OCI-LY3 (cell line): Measurements from ENCODE around the gene VCL.
A peak's percentile ranks its signal among the peaks of the same experiment; 100 is the strongest.

Source experiments
- H2AFZ ChIP-seq: fragments of 200-600, 300-600 bp; shearing (Covaris generic); 2 replicates; pipeline ENCODE4 v1.6.0; 2014; ENCODE audit warnings: antibody characterized with exemption, low read depth, low read length
- H3K27ac ChIP-seq: fragments of 200-600, 300-600 bp; sonication (generic); 2 replicates; pipeline ENCODE4 v1.5.1; 2014; ENCODE audit warnings: mild to moderate bottlenecking, low read length, moderate library complexity, mixed read lengths
- H3K27me3 ChIP-seq: fragments of 200-600, 300-600 bp; sonication (generic); 2 replicates; pipeline ENCODE4 v1.6.1; 2014; ENCODE audit warnings: low read depth, low read length, mixed read lengths
- H3K36me3 ChIP-seq: fragments of 200-600, 300-600 bp; sonication (generic); replicated peaks from 2 replicates; pipeline ENCODE3; 2014; ENCODE audit warnings: low read depth, low read length, mixed read lengths
- H3K4me1 ChIP-seq: fragments of 300-600, 200-600 bp; sonication (generic); 2 replicates; pipeline ENCODE4 v1.6.1; 2014; ENCODE audit warnings: low read length, mixed read lengths
- H3K4me2 ChIP-seq: fragments of 200-600, 300-600 bp; sonication (generic); 2 replicates; pipeline ENCODE4 v1.6.1; 2014; ENCODE audit warnings: low read length, mixed read lengths
- H3K4me3 ChIP-seq: fragments of 300-600, 200-600 bp; sonication (generic); 2 replicates; pipeline ENCODE4 v1.5.1; 2014; ENCODE audit warnings: antibody characterized with exemption, mild to moderate bottlenecking, low read length, moderate library complexity
- H3K79me2 ChIP-seq: fragments of 300-600, 200-600 bp; shearing (Covaris generic); 2 replicates; pipeline ENCODE4 v1.6.1; 2014; ENCODE audit warnings: mild to moderate bottlenecking, low read length, mixed read lengths
- H3K9ac ChIP-seq: fragments of 300-600, 200-600 bp; shearing (Covaris generic); 2 replicates; pipeline ENCODE4 v1.6.0; 2014; ENCODE audit warnings: mild to moderate bottlenecking, low read length, moderate library complexity
- H3K9me3 ChIP-seq: fragments of 200-600, 300-600 bp; shearing (Covaris generic); 2 replicates; pipeline ENCODE4 v1.6.1; 2014; ENCODE audit warnings: low read length, mixed read lengths; ENCODE audit not compliant: insufficient read depth
- H4K20me1 ChIP-seq: fragments of 200-600, 300-600 bp; sonication (generic); 2 replicates; pipeline ENCODE4 v1.6.1; 2016; ENCODE audit warnings: low read length, mixed read lengths; ENCODE audit not compliant: insufficient read depth
- CTCF ChIP-seq: fragments of 200-600, 300-600 bp; sonication (generic); IDR thresholded peaks from 2 replicates; pipeline ENCODE4 v1.5.1; 2014; ENCODE audit warnings: antibody characterized with exemption, low read length, low read depth
- EZH2phosphoT487 ChIP-seq: fragments of 200-600 bp; shearing (Covaris generic); IDR thresholded peaks from 2 replicates; pipeline ENCODE4 v1.6.1; 2018; ENCODE audit warnings: antibody characterized with exemption, mixed run types, low read depth

VCL gene

GRCh38 chr10:73991884-73992245 lies 6.1 kb upstream of the VCL start:
- Histone ChIP-seq H3K27ac (no peak overlapping the region), H3K27me3 (no peaks in the 10 kb centered on the region), H3K9ac (no peak overlapping the region), H3K9me3 (no peaks in the 10 kb centered on the region), H3K4me1 (peaks cover 5% of the 10 kb centered on the region; the same call in 1 of the 2 replicates), H3K79me2 (no peaks in the 10 kb centered on the region), H2AFZ (no peak overlapping the region), H4K20me1 (no peaks in the 10 kb centered on the region), H3K36me3 (no peaks in the 10 kb centered on the region), H3K4me2 (no peak overlapping the region), H3K4me3 (no peak overlapping the region)
- TF ChIP-seq CTCF (no peak), EZH2phosphoT487 (no peak)

DNA sequence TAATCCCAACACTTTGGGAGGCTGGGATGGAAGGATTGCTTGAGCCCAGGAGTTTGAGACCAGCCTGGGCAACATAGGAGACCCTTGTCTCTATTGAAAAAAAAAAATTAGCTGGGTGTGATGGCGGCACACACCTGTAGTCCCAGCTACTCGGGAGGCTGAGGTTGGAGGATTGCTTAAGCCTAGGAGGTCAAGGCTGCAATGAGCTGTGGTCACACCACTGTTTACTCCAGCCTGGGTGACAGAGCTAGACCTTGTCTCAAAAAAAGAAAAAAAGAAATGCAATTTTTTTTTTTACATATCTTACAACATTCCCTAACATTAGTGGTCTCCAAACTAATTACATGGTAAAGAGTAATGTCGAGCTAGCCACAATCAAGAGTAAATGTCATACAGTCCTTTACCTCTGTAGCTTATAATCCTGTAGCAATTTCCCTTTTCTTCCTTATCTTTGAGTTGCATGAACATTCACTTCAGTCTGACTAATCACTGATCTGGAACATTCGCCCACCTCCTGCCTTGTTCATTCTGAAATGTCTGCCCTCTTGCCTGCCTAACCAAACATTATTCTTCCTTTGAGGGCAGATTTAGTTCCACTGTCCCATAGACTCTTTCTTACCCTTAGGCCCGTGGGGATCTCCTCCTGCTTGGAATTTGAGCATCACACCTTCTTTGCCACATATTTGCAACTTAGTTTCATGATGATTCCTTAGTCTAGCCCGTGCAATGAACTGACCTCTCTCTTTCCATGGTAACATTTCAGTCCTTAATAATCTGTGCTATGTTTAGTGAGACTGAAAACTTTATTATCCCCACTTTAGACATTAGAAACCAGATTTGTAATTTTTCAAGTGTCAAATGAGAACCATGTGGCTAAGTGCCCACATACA lies 4.8 kb upstream of the VCL start:
- TF ChIP-seq EZH2phosphoT487 (no peak), CTCF (no peak)
- Histone ChIP-seq H3K4me2 (no peak overlapping the region), H3K27ac (no peak overlapping the region), H3K4me1 (peaks cover 5% of the 10 kb centered on the region; the same call in 1 of the 2 replicates), H3K79me2 (no peaks in the 10 kb centered on the region), H4K20me1 (no peaks in the 10 kb centered on the region), H3K9ac (no peak overlapping the region), H3K27me3 (no peaks in the 10 kb centered on the region), H3K9me3 (no peaks in the 10 kb centered on the region), H3K36me3 (no peaks in the 10 kb centered on the region), H3K4me3 (no peak overlapping the region), H2AFZ (no peak overlapping the region)

DNA sequence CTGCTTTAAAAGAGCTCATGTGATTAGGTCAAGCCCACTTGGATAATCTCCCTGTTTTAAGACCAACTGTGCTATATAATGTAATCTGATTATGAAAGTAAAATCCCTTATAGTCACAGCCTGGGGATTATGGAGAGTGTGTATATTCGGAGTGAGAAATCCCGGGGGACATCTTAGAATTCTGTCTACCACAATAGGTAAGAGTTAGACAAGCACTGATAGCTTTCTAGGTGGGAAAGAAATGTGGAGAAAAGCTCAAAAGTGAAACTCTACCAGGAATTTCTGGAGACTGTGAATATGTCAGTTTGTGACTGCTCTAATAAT lies 2.9 kb upstream of the VCL start:
- Histone ChIP-seq H2AFZ (no peak overlapping the region), H3K9me3 (no peaks in the 10 kb centered on the region), H3K4me1 (peaks cover 11% of the 10 kb centered on the region; the same call in 1 of the 2 replicates), H3K4me2 (no peak overlapping the region), H3K27ac (no peak overlapping the region), H3K27me3 (no peaks in the 10 kb centered on the region), H3K79me2 (no peaks in the 10 kb centered on the region), H3K36me3 (no peaks in the 10 kb centered on the region), H4K20me1 (no peaks in the 10 kb centered on the region), H3K9ac (no peak overlapping the region), H3K4me3 (no peak overlapping the region)
- TF ChIP-seq CTCF (no peak), EZH2phosphoT487 (no peak)

DNA sequence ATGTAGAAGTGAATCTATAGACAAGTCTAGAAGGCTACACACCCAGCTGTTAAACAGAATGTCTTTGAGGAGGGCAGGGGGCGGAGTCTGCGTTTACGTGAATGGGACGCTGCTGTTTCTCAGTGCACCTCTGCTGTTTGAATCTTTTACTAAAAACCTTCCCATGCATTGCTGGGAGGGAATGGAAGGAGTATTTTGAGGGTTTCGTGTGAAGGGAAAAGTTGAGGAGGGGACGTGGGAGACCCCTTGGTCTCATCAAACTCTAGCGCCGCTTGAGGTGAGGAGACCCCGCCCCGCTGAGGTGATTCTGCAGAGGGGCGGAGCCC lies 492 bp upstream of the VCL start:
- Histone ChIP-seq H3K4me1 (peaks cover 11% of the 10 kb centered on the region; the same call in 1 of the 2 replicates), H3K79me2 (no peaks in the 10 kb centered on the region), H4K20me1 (no peaks in the 10 kb centered on the region), H2AFZ (peak overlapping the region; percentile 87), H3K9ac (peak overlapping the region; percentile 75), H3K27me3 (no peaks in the 10 kb centered on the region), H3K36me3 (no peaks in the 10 kb centered on the region), H3K4me2 (peak overlapping the region; percentile 49), H3K9me3 (no peaks in the 10 kb centered on the region), H3K4me3 (peak overlapping the region; percentile 92), H3K27ac (peak overlapping the region; percentile 50)
- no peak for TF ChIP-seq CTCF
